ENCODE data around the gene LSAMP. TPM values are rescaled to one million over a fixed set of nuclear protein-coding genes. Genes with fewer than 3 reads are reported as not detected.

Gene LSAMP
- total RNA-seq, 4 donors from 2014 or later, result 1.1 to 3.5 (median 2.0) TPM

GRCh38 chr3:115825046-115825445 is 620.2 kb downstream of the LSAMP start:
- DNase-seq (ENCODE audit: low spot score in 2 of 2), result no peak
- WGBS, 2 donors, result 52 to 61% methylated on average over 2 of the region's 2 CpGs
- H3K4me3 ChIP-seq (ENCODE audit: low read depth, poor library complexity, severe bottlenecking), result no peak overlapping the region
- TF ChIP-seq, protein P1, sequence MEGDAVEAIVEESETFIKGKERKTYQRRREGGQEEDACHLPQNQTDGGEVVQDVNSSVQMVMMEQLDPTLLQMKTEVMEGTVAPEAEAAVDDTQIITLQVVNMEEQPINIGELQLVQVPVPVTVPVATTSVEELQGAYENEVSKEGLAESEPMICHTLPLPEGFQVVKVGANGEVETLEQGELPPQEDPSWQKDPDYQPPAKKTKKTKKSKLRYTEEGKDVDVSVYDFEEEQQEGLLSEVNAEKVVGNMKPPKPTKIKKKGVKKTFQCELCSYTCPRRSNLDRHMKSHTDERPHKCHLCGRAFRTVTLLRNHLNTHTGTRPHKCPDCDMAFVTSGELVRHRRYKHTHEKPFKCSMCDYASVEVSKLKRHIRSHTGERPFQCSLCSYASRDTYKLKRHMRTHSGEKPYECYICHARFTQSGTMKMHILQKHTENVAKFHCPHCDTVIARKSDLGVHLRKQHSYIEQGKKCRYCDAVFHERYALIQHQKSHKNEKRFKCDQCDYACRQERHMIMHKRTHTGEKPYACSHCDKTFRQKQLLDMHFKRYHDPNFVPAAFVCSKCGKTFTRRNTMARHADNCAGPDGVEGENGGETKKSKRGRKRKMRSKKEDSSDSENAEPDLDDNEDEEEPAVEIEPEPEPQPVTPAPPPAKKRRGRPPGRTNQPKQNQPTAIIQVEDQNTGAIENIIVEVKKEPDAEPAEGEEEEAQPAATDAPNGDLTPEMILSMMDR (IDR thresholded peaks at IDR 0.05), result no peak
- no peak for TF ChIP-seq POLR2A (IDR thresholded peaks at IDR 0.05)
- intact Hi-C loops (cut with DNase I; ENCODE audit: low total_unique reads), result no loop called here

DNA sequence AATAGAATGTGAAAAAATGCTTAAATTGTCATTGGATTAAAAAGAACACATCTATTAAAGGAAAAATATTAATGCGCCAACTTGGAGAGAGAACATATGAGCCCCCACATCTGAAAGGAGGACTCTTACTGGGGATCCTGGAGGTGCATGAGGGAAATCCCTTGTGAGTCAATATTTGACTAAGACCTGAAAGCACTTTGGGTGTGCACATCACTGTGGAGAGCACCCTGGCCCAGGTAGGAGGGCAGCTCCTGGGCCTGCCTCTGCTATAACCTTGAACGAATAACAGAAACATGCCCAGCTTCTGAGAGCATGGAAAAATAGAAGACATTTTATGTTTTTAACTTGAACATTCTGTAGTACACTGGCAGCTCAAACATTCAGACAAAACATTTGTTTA is 622.2 kb downstream of the LSAMP start:
- DNase-seq (ENCODE audit: low spot score in 2 of 2), result no peak
- intact Hi-C loops (cut with DNase I; ENCODE audit: low total_unique reads), result no loop called here
- WGBS, 2 donors, result 82 to 89% methylated on average over 2 of the region's 2 CpGs

GRCh38 chr3:115822579-115822978 is 622.7 kb downstream of the LSAMP start:
- TF ChIP-seq, protein P1 (IDR thresholded peaks at IDR 0.05), result no peak
- TF ChIP-seq POLR2A (IDR thresholded peaks at IDR 0.05), result no peak
- 87 to 95% methylated on average over 3 of the region's 3 CpGs for WGBS, 2 donors
- H3K4me3 ChIP-seq (ENCODE audit: low read depth, poor library complexity, severe bottlenecking), result no peak overlapping the region
- intact Hi-C loops (cut with DNase I; ENCODE audit: low total_unique reads), result no loop called here
- no peak for DNase-seq (ENCODE audit: low spot score in 2 of 2)

More for the DNA sequence above, 622.2 kb downstream of the LSAMP start:
- H3K4me3 ChIP-seq (ENCODE audit: low read depth, poor library complexity, severe bottlenecking), result no peak overlapping the region
- TF ChIP-seq POLR2A (IDR thresholded peaks at IDR 0.05), result no peak
- TF ChIP-seq, protein P1 (IDR thresholded peaks at IDR 0.05), result no peak

DNA sequence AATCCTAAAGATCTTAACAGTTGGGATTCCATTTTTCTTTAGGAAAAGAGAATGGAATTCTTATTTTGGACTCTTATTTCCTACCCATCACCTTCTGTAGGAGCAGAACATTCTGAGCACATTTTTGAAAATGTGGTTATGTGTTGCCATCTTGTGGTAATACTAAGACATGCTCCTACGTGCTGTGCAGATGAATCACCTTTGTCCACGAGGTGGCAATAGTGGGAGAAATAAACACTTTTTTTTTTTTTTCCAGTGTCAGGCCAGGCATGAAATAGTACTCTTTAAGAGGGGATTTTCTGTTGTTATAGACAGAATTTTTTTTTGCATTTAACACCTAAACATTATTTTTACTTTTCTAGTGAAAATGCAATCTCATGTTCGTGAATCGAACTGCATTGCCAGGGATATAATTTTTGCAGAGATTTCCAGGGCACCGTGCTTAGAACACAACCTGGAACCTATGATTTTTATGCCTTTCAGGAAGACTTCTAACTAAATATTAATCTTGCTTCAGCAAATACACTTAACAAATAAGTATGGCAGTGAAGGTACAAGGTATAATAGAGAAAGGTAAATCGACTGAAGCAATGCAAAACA is 625.4 kb downstream of the LSAMP start:
- peak; percentile 75 to 85 for DNase-seq (ENCODE audit: low spot score in 2 of 2)
- 45 to 55% methylated on average over 6 of the region's 6 CpGs for WGBS, 2 donors
- no peak for TF ChIP-seq POLR2A (IDR thresholded peaks at IDR 0.05)
- TF ChIP-seq, protein P1 (IDR thresholded peaks at IDR 0.05), result peak in 1 of 3 donors; percentile 62

DNA sequence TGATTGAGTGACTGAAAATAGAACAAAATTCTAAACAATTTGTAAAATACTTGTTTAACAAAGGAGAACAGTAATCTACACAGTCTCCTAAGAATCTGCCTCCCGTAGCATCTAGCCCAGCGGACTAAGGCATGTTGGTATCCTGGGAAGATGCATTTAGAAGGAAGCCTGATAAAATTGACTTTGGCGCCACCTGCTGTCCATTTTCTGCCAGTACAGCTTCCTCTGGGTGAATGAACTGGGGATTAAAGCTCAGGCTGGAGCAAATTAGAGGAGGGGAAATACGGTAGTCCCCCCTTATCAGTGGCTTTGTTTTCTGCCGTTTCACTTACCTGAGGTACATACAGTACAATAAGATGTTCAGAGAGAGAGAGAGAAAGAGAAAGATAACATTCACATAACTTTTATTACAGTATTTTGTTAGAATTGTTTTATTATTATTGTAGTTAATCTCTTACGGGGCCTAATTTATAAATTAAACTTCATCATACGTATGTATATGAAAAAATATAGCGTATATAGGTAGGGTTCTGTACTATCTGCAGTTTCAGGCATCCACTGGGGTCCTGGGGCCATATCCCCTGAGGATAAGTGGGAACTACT is 630.4 kb downstream of the LSAMP start:
- no peak overlapping the region for H3K4me3 ChIP-seq (ENCODE audit: low read depth, poor library complexity, severe bottlenecking)
- intact Hi-C loops (cut with DNase I; ENCODE audit: low total_unique reads), result no loop called here
- whole genome bisulfite sequencing, 2 donors, result 17 to 19% methylated on average over 8 of the region's 8 CpGs
- TF ChIP-seq, protein P1 (IDR thresholded peaks at IDR 0.05), result peak in 1 of 3 donors; percentile 68
- no peak for TF ChIP-seq POLR2A (IDR thresholded peaks at IDR 0.05)
- DNase-seq (ENCODE audit: low spot score in 2 of 2), result peak; percentile 67 to 95

More for the DNA sequence above, 625.4 kb downstream of the LSAMP start:
- no peak overlapping the region for H3K4me3 ChIP-seq (ENCODE audit: low read depth, poor library complexity, severe bottlenecking)
- intact Hi-C loops (cut with DNase I; ENCODE audit: low total_unique reads), result no loop called here

Measured in lower leg skin (tissue), 4 donors.